ENCODE data around the gene RBM12.

DNA sequence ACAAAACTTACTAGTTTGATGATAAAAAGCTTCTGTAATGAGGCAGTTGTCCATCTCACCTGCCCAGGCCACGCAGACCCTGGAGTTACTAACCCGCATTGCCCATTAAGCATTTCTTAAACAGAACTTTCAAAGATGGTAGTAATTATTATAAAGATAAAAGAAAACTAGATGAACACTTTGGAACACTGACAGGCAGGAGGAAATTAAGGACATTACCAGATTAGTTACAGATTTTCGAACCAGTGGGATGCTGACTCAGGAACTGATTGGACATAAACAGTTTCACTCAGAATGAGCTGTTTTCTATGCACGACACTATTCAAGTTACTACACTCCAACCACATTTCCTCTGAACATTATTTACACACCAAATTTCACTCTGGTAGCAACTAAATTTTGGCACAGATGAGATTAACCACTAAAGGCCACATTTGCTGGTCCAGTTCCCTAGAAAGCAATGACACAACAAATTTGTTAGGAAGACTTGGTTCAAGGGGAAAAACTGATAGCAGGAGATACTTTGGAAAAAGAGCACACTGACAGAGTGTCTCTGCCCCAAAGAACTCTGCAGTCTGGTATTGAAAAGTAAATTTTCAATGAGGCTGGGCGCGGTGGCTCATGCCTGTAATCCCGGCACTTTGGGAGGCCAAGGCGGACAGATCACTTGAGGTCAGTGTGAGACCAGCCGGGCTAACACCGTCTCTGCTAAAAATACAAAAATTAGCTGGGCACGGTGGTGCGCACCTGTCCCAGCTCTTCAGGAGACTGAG lies 37.5 kb upstream of the RBM12 start:
- TF ChIP-seq, protein P1, sequence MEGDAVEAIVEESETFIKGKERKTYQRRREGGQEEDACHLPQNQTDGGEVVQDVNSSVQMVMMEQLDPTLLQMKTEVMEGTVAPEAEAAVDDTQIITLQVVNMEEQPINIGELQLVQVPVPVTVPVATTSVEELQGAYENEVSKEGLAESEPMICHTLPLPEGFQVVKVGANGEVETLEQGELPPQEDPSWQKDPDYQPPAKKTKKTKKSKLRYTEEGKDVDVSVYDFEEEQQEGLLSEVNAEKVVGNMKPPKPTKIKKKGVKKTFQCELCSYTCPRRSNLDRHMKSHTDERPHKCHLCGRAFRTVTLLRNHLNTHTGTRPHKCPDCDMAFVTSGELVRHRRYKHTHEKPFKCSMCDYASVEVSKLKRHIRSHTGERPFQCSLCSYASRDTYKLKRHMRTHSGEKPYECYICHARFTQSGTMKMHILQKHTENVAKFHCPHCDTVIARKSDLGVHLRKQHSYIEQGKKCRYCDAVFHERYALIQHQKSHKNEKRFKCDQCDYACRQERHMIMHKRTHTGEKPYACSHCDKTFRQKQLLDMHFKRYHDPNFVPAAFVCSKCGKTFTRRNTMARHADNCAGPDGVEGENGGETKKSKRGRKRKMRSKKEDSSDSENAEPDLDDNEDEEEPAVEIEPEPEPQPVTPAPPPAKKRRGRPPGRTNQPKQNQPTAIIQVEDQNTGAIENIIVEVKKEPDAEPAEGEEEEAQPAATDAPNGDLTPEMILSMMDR (IDR thresholded peaks at IDR 0.05; ENCODE audit: low read depth, low read length): no peak
- no peak for TF ChIP-seq MYC (IDR thresholded peaks at IDR 0.05; ENCODE audit: low read depth, low read length)
